HEK293T (cell line): ENCODE measurements around the gene CELSR1.

Experiments
- CTCF ChIA-PET: fragments of 350-600 bp; formaldehyde crosslinking; extraction: SDS; loops from one replicate; lab custom pipeline; 2021; ENCODE audit warnings: antibody characterized with exemption, inconsistent platforms; lab: Yijun Ruan, JAX
- POLR2A ChIA-PET: fragments of 350-600 bp; formaldehyde crosslinking; extraction: SDS; loops from one replicate; lab custom pipeline; 2020; ENCODE audit warnings: antibody characterized with exemption, inconsistent platforms; lab: Yijun Ruan, JAX
- DNase-seq: peaks from one replicate; pipeline ENCODE4 v3.0.0; 2012; ENCODE audit warnings: mixed read lengths; ENCODE audit errors: extremely low spot score
- ARNT ChIP-seq: fragments of 450-650 bp; IDR thresholded peaks from 2 replicates; pipeline ENCODE4 v1.6.1; 2017; ENCODE audit warnings: mild to moderate bottlenecking
- BHLHE40 ChIP-seq: fragments of 450-650 bp; IDR thresholded peaks from 2 replicates; pipeline ENCODE4 v1.6.1; 2016; ENCODE audit warnings: mild to moderate bottlenecking, moderate library complexity, borderline replicate concordance
- CTBP1 ChIP-seq: fragments of 450-650 bp; IDR thresholded peaks from 2 replicates; pipeline ENCODE4 v1.6.1; 2016; ENCODE audit warnings: borderline replicate concordance
- ELF4 ChIP-seq: fragments of 450-650 bp; IDR thresholded peaks from 2 replicates; pipeline ENCODE4 v1.6.1; 2017; ENCODE audit warnings: antibody characterized with exemption
- FOXA1 ChIP-seq: fragments of 450-650 bp; IDR thresholded peaks from 2 replicates; pipeline ENCODE4 v1.6.1; 2016; ENCODE audit warnings: mild to moderate bottlenecking
- FOXK2 ChIP-seq: fragments of 450-650 bp; IDR thresholded peaks from 2 replicates; pipeline ENCODE4 v1.6.1; 2016; ENCODE audit warnings: mild to moderate bottlenecking
- FOXM1 ChIP-seq: fragments of 450-650 bp; IDR thresholded peaks from 2 replicates; pipeline ENCODE4 v1.6.1; 2017; ENCODE audit warnings: mild to moderate bottlenecking, borderline replicate concordance
- HDGF ChIP-seq: fragments of 450-650 bp; IDR thresholded peaks from 2 replicates; pipeline ENCODE4 v1.6.1; 2017; ENCODE audit warnings: antibody characterized with exemption, borderline replicate concordance
- L3MBTL2 ChIP-seq: fragments of 450-650 bp; conservative IDR thresholded peaks from 2 replicates; pipeline ENCODE4 v1.6.1; 2016; ENCODE audit warnings: mild to moderate bottlenecking
- LEF1 ChIP-seq: fragments of 450-650 bp; IDR thresholded peaks from 2 replicates; pipeline ENCODE4 v1.6.1; 2017; ENCODE audit warnings: mild to moderate bottlenecking, borderline replicate concordance
- NFRKB ChIP-seq: fragments of 450-650 bp; IDR thresholded peaks from 2 replicates; pipeline ENCODE4 v1.6.1; 2016; ENCODE audit warnings: mild to moderate bottlenecking, moderate library complexity
- PKNOX1 ChIP-seq: fragments of 450-650 bp; IDR thresholded peaks from 2 replicates; pipeline ENCODE4 v1.6.1; 2016
- SP1 ChIP-seq: fragments of 450-650 bp; IDR thresholded peaks from 2 replicates; pipeline ENCODE4 v1.6.1; 2017
- SUZ12 ChIP-seq: fragments of 450-650 bp; IDR thresholded peaks from 2 replicates; pipeline ENCODE4 v1.6.1; 2016; ENCODE audit warnings: mild to moderate bottlenecking
- TARDBP ChIP-seq: fragments of 450-650 bp; IDR thresholded peaks from 2 replicates; pipeline ENCODE4 v1.6.1; 2016
- ZNF384 ChIP-seq: fragments of 450-650 bp; IDR thresholded peaks from 2 replicates; pipeline ENCODE4 v1.6.1; 2016

The CELSR1 gene

DNA sequence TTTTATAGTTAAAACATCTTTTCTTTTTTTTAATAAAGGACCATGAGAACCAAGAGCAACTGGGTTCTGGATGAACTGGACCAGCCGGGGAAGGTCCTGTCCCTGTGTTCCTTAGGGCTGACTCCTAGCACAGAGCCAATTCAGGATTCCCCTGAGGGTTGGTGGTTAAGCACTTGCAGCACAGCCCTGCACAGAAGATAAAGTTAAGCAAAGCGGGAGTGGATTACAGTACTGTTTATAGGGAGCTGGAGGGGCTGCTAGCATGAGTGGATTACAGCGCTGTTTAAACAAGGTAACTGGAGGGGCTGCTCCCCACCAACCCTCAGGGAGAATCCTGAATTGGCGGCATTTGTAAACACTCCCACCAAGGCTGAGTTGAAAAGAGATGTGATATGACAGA, 90.6 kb downstream of the CELSR1 start:
- TF ChIP-seq FOXK2 = no peak
- TF ChIP-seq ARNT = no peak
- TF ChIP-seq ZNF384 = no peak
- TF ChIP-seq SUZ12 = no peak
- no peak for TF ChIP-seq LEF1
- TF ChIP-seq HDGF = no peak
- TF ChIP-seq PKNOX1 = no peak
- TF ChIP-seq L3MBTL2 = no peak
- no peak for TF ChIP-seq FOXA1
- TF ChIP-seq ELF4 = no peak
- no peak for TF ChIP-seq TARDBP
- TF ChIP-seq FOXM1 = no peak
- TF ChIP-seq SP1 = no peak
- no peak for TF ChIP-seq NFRKB
- ChIA-PET POLR2A (no interaction called here), CTCF (no interaction called here)
- DNase-seq = peak; percentile 26

DNA sequence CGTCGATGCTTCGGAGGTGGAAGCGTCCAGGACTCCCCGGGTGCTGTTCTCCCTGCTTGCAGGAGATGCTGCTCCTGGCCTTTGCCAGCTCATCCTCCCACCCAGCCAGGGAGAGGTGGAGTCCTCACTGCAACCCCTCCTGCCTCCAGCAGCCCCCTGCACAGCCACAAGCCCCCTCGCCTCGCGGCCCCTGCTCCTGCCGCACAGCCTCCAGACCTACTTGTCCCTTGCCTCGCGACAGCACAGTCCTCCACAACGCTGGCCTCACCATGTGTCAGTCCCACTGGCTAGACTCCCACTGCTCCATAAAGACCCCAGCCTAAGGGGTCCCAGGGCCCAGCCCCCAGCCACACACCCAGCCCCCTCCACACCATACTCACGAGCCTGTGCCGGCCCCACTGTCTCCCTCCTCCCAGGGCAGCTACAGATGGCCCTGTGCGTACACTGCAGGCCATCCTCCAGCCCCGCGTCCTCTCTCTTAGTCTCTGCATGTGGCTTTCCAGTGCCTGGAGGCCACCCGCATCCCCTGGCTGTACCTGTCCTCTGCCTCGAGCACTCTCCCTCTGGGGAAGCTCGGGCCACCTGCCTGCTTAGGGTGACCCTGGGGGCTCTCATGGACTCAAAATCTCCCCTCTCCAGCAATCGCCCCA, 91.5 kb downstream of the CELSR1 start:
- ChIA-PET POLR2A (no interaction called here), CTCF (interaction anchor here (0.6 kb wide), 1 partner anchor 28 kb away, joined by 3 read pairs; no protein-coding TSS in a partner anchor)
- no peak for TF ChIP-seq NFRKB
- no peak for TF ChIP-seq FOXM1
- TF ChIP-seq ZNF384 = no peak
- TF ChIP-seq CTBP1 = no peak
- no peak for TF ChIP-seq L3MBTL2
- no peak for TF ChIP-seq TARDBP
- TF ChIP-seq PKNOX1 = no peak
- TF ChIP-seq BHLHE40 = no peak
- TF ChIP-seq HDGF = no peak
- TF ChIP-seq ELF4 = no peak
- TF ChIP-seq SUZ12 = no peak
- TF ChIP-seq LEF1 = no peak
- TF ChIP-seq ARNT = no peak
- no peak for TF ChIP-seq FOXK2
- no peak for TF ChIP-seq FOXA1
- no peak for DNase-seq

- CTCF ChIA-PET = interaction anchor here (1.0 kb wide), 1 partner anchor 76 kb away, joined by 4 read pairs; no protein-coding TSS in a partner anchor
- no peak for TF ChIP-seq HDGF
- TF ChIP-seq FOXM1 = no peak
- no peak for TF ChIP-seq NFRKB
- no peak for TF ChIP-seq SP1
- TF ChIP-seq ARNT = no peak
- DNase-seq = no peak
- POLR2A ChIA-PET = no interaction called here
Measured at GRCh38 chr22:46444390-46444854, 93.0 kb downstream of the CELSR1 start.

GRCh38 chr22:46443850-46444389, 93.5 kb downstream of the CELSR1 start:
- no peak for DNase-seq
- ChIA-PET POLR2A (no interaction called here), CTCF (interaction anchor here (1.0 kb wide), 1 partner anchor 76 kb away, joined by 4 read pairs; no protein-coding TSS in a partner anchor)
- TF ChIP-seq ELF4 (no peak), PKNOX1 (no peak), FOXA1 (no peak), L3MBTL2 (no peak), BHLHE40 (no peak), ZNF384 (no peak)

DNA sequence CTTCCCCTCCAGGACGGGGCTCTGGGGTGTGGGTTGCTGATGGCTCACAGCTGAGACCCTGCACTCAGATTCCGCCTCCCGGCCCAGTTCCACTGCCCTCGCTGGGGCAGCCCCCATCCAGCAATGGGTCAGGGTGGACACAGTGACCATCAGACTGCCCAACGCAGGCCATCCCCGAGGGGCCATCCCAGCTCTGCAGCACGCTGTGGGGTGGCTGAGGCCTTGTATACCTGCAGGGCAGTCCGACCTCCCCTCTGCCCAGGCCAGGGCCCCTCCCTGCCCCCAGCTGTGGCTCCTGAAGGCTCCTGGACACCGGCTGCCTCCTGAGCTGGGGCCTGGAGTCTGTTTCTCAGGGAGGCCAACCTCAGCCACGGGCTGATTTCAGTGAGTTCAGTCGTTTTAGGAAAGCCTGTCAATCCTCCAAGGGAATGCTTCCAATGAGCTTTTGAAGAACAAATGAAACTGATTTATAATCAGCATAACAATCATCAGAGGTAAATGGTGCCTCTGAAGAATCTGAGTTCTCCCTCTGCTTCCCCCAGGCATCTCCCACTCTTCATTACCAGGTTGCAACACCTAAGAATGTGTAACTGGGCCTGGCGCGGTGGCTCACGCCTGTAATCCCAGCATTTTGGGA, 95.1 kb downstream of the CELSR1 start:
- no peak for DNase-seq
- ChIA-PET POLR2A (no interaction called here), CTCF (no interaction called here)
- no peak for TF ChIP-seq FOXK2
- TF ChIP-seq ELF4 = no peak
- TF ChIP-seq SP1 = no peak
- TF ChIP-seq LEF1 = no peak
- TF ChIP-seq NFRKB = no peak
- TF ChIP-seq HDGF = no peak
- no peak for TF ChIP-seq FOXM1
- TF ChIP-seq L3MBTL2 = no peak
- no peak for TF ChIP-seq PKNOX1
- TF ChIP-seq CTBP1 = no peak
- no peak for TF ChIP-seq ZNF384
- no peak for TF ChIP-seq FOXA1
- no peak for TF ChIP-seq TARDBP
- no peak for TF ChIP-seq SUZ12
- TF ChIP-seq BHLHE40 = no peak
- no peak for TF ChIP-seq ARNT
